Right forelimb (tissue), 1 donor: ENCODE measurements around the gene SNAPC4.
A peak's percentile ranks its signal among the peaks of the same experiment; 100 is the strongest.
"Not testable (repeated sequence)": the region's sequence is repeated elsewhere in the genome, so short reads cannot be mapped to it uniquely, and the experiment has no call there.

Experiments used
- DNase-seq: peaks from one replicate; pipeline ENCODE4 v3.0.0-alpha.2; 2018

SNAPC4 gene

GRCh38 chr9:136431782-136432350, 31.9 kb upstream of the SNAPC4 start:
- DNase-seq = no peak

DNA sequence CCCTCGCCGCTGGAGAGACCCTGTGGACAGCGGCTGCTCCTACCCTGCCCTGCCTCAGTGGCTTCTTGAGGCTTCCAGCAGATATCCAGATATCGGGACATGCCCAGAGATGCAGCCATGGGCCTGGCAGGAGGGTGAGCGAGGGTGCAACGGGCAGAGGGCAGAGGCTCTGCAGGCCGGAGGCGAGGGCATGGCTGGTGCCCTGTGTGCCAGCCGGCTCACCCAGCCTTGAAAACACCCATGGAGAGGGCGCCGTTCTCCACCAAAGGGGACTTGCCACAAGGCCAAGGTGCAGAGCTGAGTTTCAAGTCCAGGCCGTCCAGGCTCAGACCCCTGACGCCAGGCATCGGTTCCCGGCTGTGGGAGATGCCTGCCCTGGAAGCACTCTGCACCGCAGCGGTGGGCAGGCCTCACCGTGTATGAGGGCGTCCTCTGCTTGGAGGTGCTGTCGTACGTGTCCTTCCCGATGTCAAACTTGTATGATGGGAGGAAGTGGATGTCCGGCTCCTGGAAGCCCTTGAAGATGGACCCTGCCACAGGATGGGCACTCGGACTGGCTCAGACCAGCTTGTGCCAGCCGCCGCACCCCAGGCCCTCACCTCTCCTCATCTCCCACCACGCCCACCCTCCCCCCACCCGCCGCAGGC, 30.7 kb upstream of the SNAPC4 start:
- no peak for DNase-seq

DNA sequence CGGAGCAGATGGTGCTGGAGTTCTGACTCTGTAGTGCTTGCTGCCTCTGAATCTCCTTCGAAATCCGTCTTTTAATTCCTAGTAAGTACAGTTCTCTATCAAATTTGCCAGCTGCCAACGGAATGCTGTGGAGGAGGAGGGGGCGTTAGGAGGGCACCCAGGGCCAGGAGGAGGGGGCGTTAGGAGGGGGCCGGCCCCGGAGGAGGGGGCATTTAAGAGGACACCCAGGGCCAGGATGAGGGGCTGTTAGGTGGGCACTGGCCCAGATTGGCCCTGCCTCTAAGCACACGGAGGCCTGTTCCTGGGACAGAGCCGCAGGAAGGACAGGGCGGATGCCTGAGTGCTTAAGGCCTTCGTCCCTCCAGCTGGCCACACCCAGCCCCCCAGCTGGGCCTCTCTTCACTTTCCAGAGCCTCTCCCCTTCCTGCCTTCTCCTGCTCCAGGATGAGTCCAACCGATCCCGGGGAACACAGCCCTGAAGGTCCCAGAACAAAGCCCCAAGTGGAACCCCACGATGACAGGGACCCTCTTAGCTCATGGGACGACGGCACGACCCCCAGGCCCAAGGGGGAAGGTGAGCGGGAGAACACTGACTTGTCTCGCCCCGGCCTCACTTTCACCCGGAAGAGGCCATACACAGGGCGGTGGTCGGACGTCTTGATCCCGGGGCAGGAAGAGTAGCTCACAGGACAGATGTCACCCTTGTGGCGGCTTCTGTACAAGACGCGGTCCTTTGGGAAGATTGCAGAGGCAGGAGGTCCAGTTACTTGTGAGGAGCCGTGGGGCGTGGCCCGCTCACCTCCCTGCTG, 29.9 kb upstream of the SNAPC4 start:
- no peak for DNase-seq

GRCh38 chr9:136429075-136429628, 29.2 kb upstream of the SNAPC4 start:
- no peak for DNase-seq

- DNase-seq = no peak
Observed at GRCh38 chr9:136426787-136427186, 26.8 kb upstream of the SNAPC4 start.

DNA sequence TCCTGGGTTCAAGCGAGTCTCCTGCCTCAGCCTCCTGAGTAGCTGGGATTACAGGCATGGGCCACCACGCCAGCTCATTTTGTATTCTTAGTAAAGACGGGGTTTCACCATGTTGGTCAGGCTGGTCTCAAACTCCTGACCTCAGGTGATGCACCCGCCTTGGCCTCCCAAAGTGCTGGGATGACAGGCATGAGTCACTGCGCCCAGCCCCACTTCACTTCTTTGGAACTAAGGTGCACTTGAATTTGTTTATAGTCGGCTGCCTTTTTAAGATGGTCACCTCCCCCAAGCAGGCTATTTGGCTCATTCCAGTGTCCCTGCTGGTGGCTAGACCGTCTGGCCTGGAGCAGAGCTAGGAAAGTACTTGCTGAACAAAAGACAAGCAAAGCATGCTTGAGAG, 25.4 kb upstream of the SNAPC4 start:
- not testable (repeated sequence) for DNase-seq

GRCh38 chr9:136424750-136425362, 24.9 kb upstream of the SNAPC4 start:
- no peak for DNase-seq

GRCh38 chr9:136423432-136424146, 23.6 kb upstream of the SNAPC4 start:
- no peak for DNase-seq

GRCh38 chr9:136422876-136423275, 22.9 kb upstream of the SNAPC4 start:
- no peak for DNase-seq

GRCh38 chr9:136421791-136422190, 21.8 kb upstream of the SNAPC4 start:
- DNase-seq = no peak

- DNase-seq = no peak
Observed at GRCh38 chr9:136419092-136419420, 19.1 kb upstream of the SNAPC4 start.

GRCh38 chr9:136418182-136419091, 18.5 kb upstream of the SNAPC4 start:
- DNase-seq = no peak

DNA sequence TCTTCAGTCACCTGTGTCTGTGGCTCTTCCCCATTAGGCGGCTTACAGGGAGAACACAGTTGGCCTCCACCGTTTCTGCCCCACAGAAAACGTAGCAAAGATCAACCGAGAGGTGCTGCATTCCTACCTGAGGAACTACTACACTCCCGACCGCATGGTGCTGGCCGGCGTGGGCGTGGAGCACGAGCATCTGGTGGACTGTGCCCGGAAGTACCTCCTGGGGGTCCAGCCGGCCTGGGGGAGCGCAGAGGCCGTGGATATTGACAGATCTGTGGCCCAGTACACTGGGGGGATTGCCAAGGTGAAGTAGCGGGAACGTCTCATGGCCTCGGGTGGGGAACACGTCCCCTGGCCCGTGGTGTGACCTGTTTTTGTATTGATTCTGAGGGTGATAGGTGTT, 16.9 kb upstream of the SNAPC4 start:
- DNase-seq = no peak

- no peak for DNase-seq
Observed at GRCh38 chr9:136416427-136416826, 16.5 kb upstream of the SNAPC4 start.

DNA sequence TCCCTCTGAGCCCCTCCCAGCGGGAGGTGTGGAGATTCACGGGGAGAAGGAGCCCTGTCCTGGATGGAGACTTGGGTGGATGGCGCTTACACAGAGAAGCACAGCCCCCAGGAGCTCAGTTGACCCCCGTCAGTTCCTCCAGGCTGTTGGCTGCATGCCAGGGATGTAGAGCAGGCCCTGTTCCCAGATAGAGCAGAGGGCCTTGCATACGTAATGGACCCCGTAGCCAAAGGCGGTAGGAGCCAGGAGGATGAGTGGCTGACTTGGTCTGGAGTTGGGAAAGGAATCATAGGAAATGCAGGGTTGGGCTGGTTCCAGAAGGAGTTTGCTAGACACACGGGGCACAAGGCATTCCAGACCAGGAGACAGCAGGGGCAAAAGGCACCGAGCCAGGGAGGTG, 13.0 kb upstream of the SNAPC4 start:
- DNase-seq = no peak

- no peak for DNase-seq
Observed at GRCh38 chr9:136411378-136411777, 11.4 kb upstream of the SNAPC4 start.

GRCh38 chr9:136410500-136411287, 10.7 kb upstream of the SNAPC4 start, which contains the start of the genes ENTR1 and PMPCA:
Gene ENTR1 (minus strand): TSS chr9:136410614. CDS start chr9:136410397, 217 bp downstream.
Gene PMPCA (plus strand): TSS chr9:136410658. CDS start chr9:136410669, 11 bp downstream.
- DNase-seq = peak; percentile 96

DNA sequence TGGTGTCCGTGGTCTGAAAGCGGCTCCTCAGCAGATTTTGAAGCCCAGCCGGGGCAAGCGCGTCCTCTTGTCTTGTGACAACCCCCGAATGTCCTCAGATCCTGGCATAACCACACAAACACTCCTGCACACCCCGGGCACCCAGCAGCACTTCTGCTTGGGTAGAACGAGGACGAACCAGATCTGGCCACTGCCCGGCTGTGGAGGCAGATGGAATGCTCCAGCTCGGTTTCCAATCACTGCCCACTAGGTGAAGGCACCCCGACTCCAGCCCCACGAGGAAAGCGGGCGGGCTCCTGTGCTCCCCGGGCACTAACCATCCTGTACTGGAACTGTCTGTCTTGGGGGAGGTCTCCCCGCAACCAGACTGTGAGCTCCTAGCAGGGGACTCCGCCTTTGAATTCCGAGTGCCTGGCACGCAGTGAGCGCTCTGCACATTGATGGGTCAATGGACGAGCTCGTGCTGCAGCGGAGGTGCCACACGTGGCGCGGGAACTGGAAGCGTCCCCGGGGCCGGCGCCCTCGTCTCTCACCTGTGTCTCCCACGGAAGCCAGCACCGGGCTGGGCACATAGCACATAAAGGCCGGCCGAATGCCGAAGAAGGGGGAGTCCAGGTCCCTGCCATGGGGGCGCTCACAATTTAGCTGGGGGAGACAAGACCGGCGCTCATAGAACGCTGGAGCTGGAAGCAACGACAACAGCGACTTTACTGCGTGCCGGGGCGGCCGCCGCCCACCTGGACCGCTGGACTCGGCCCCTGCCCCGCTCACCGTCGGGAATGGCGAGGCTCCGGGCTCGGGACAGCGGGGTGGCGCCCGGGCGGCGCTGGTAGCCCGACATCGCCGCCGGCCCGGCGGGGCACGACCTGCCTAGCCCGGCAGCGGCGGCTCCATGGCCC, 9.8 kb upstream of the SNAPC4 start:
- DNase-seq = no peak

GRCh38 chr9:136407911-136408310, 7.9 kb upstream of the SNAPC4 start:
- no peak for DNase-seq

- DNase-seq = not testable (repeated sequence)
Observed at GRCh38 chr9:136407061-136407460, 7.1 kb upstream of the SNAPC4 start.
